Neural cell (in vitro differentiated cells): ENCODE results near the gene SYCE3. TPM values are rescaled to one million over a fixed set of nuclear protein-coding genes. Genes with fewer than 3 reads are reported as not detected.

ENCODE experiments used
- H2AFZ ChIP-seq: fragments of 200-600, 300-800 bp; sonication (generic), shearing (Covaris generic); 2 replicates; pipeline ENCODE4 v1.6.0; 2014; ENCODE audit warnings: low read depth, mild to moderate bottlenecking, antibody characterized with exemption, low read length, moderate library complexity
- H3F3A ChIP-seq: fragments of 200-600 bp; shearing (Covaris generic); 2 replicates; pipeline ENCODE4 v1.6.1; 2016; ENCODE audit warnings: mild to moderate bottlenecking, moderate library complexity, mixed read lengths, antibody characterized with exemption, low read length; ENCODE audit not compliant: insufficient read depth, poor library complexity, severe bottlenecking
- H3K27ac ChIP-seq: fragments of 200-600, 300-800 bp; sonication (generic), shearing (Covaris generic); 2 replicates; pipeline ENCODE4 v1.5.1; 2014; ENCODE audit warnings: mild to moderate bottlenecking, low read length, moderate library complexity
- H3K27me3 ChIP-seq: fragments of 300-800, 200-600 bp; sonication (generic), shearing (Covaris generic); 2 replicates; pipeline ENCODE4 v1.6.0; 2014; ENCODE audit warnings: mild to moderate bottlenecking, low read depth, low read length, moderate library complexity; ENCODE audit not compliant: insufficient read depth
- H3K36me3 ChIP-seq: fragments of 300-800, 200-600 bp; sonication (generic), shearing (Covaris generic); 2 replicates; pipeline ENCODE4 v1.5.1; 2014; ENCODE audit warnings: mild to moderate bottlenecking, antibody characterized with exemption, low read length, moderate library complexity; ENCODE audit not compliant: insufficient read depth
- H3K4me2 ChIP-seq: fragments of 300-800, 200-600 bp; sonication (generic), shearing (Covaris generic); 2 replicates; pipeline ENCODE4 v1.6.0; 2014; ENCODE audit warnings: mild to moderate bottlenecking, low read length
- H3K4me3 ChIP-seq: fragments of 300-800, 200-600 bp; sonication (generic), shearing (Covaris generic); 2 replicates; pipeline ENCODE4 v1.5.1; 2014; ENCODE audit warnings: mild to moderate bottlenecking, low read length, moderate library complexity
- H3K79me2 ChIP-seq: fragments of 200-600 bp; shearing (Covaris generic); replicated peaks from 2 replicates; pipeline ENCODE4 v1.6.0; 2014; ENCODE audit warnings: mild to moderate bottlenecking, low read length, moderate library complexity; ENCODE audit not compliant: insufficient read depth
- H3K9ac ChIP-seq: fragments of 300-800, 200-600 bp; sonication (generic), shearing (Covaris generic); 2 replicates; pipeline ENCODE4 v1.6.1; 2016; ENCODE audit warnings: mild to moderate bottlenecking, low read length, mixed read lengths
- H3K9me2 ChIP-seq: fragments of 200-600 bp; shearing (Covaris generic); 2 replicates; pipeline ENCODE4 v1.6.1; 2016; ENCODE audit warnings: mild to moderate bottlenecking, low read length, mixed read lengths; ENCODE audit not compliant: insufficient read depth
- H3K9me3 ChIP-seq: fragments of 200-600, 300-800 bp; sonication (generic), shearing (Covaris generic); 2 replicates; pipeline ENCODE4 v1.6.1; 2016; ENCODE audit warnings: mild to moderate bottlenecking, mixed run types, low read length, moderate library complexity, mixed read lengths
- H4K20me1 ChIP-seq: fragments of 200-600 bp; shearing (Covaris generic); 2 replicates; pipeline ENCODE4 v1.6.1; 2016; ENCODE audit warnings: mild to moderate bottlenecking, mixed run types; ENCODE audit not compliant: insufficient read depth
- EP300 ChIP-seq: fragments of 450-650 bp; conservative IDR thresholded peaks from 2 replicates; pipeline ENCODE4 v1.6.1; 2014; ENCODE audit warnings: antibody characterized with exemption, mild to moderate bottlenecking, moderate library complexity; ENCODE audit not compliant: poor library complexity, severe bottlenecking
- EZH2 ChIP-seq: fragments of 200-600, 300-800 bp; shearing (Covaris generic), sonication (generic); IDR thresholded peaks from 2 replicates; pipeline ENCODE4 v1.6.1; 2014; ENCODE audit warnings: antibody characterized with exemption, low read length, borderline replicate concordance, mild to moderate bottlenecking; ENCODE audit not compliant: insufficient read depth, poor library complexity, severe bottlenecking
- MXI1 ChIP-seq: fragments of 450-650 bp; conservative IDR thresholded peaks from 2 replicates; pipeline ENCODE4 v1.6.1; 2014; ENCODE audit warnings: antibody characterized with exemption, mild to moderate bottlenecking; ENCODE audit not compliant: poor library complexity, severe bottlenecking
- POLR2AphosphoS5 ChIP-seq: IDR thresholded peaks from 2 replicates; pipeline ENCODE4 v1.6.1; 2012
- RAD21 ChIP-seq: fragments of 450-650 bp; conservative IDR thresholded peaks from 2 replicates; pipeline ENCODE4 v1.6.1; 2014; ENCODE audit warnings: antibody characterized with exemption, mild to moderate bottlenecking, moderate library complexity
- SMC3 ChIP-seq: fragments of 450-650 bp; conservative IDR thresholded peaks from 2 replicates; pipeline ENCODE4 v1.6.1; 2014; ENCODE audit warnings: antibody characterized with exemption, mild to moderate bottlenecking, moderate library complexity; ENCODE audit not compliant: poor library complexity
- TAF1 ChIP-seq: IDR thresholded peaks from 2 replicates; pipeline ENCODE4 v1.6.1; 2012; ENCODE audit warnings: low read depth
- polyA plus RNA-seq: library from polyadenylated mRNA; depleted of rRNA; stranded (reverse); fragments of >200 nt; gene quantifications from 2 replicates; pipeline ENCODE4 v1.2.3, GENCODE V29; 2014
- TF ChIP-seq, protein P1 (sequence below): fragments of 450-650 bp; IDR thresholded peaks from 2 replicates; pipeline ENCODE4 v1.5.1; 2014; ENCODE audit warnings: antibody characterized with exemption, mild to moderate bottlenecking, moderate library complexity; ENCODE audit not compliant: poor library complexity, severe bottlenecking
- TF ChIP-seq, protein P2 (sequence below): IDR thresholded peaks from 2 replicates; pipeline ENCODE4 v1.6.1; 2012; ENCODE audit warnings: borderline replicate concordance

Gene SYCE3
- polyA plus RNA-seq, 1 donor from 2014 or later = not detected

- Histone ChIP-seq H2AFZ (no peak overlapping the region), H3K9ac (no peak overlapping the region), H3K36me3 (no peaks in the 10 kb centered on the region), H4K20me1 (no peaks in the 10 kb centered on the region), H3K79me2 (no peaks in the 10 kb centered on the region), H3F3A (no peaks in the 10 kb centered on the region), H3K27ac (no peak overlapping the region), H3K27me3 (no peaks in the 10 kb centered on the region), H3K4me3 (no peak overlapping the region), H3K4me2 (no peak overlapping the region), H3K9me3 (no peaks in the 10 kb centered on the region), H3K9me2 (no peaks in the 10 kb centered on the region)
- no peak for TF ChIP-seq TAF1
These were observed 10.2 kb upstream of the SYCE3 start for GRCh38 chr22:50572965-50573364.

GRCh38 chr22:50571264-50572175, 8.8 kb upstream of the SYCE3 start:
- H3K9ac ChIP-seq = no peak overlapping the region
- H4K20me1 ChIP-seq = no peaks in the 10 kb centered on the region
- peaks cover 4% of the 10 kb centered on the region for H3K36me3 ChIP-seq
- no peak overlapping the region for H3K4me3 ChIP-seq
- no peaks in the 10 kb centered on the region for H3K9me2 ChIP-seq
- no peaks in the 10 kb centered on the region for H3K9me3 ChIP-seq
- no peak overlapping the region for H2AFZ ChIP-seq
- no peak overlapping the region for H3K4me2 ChIP-seq
- TF ChIP-seq, protein P1, sequence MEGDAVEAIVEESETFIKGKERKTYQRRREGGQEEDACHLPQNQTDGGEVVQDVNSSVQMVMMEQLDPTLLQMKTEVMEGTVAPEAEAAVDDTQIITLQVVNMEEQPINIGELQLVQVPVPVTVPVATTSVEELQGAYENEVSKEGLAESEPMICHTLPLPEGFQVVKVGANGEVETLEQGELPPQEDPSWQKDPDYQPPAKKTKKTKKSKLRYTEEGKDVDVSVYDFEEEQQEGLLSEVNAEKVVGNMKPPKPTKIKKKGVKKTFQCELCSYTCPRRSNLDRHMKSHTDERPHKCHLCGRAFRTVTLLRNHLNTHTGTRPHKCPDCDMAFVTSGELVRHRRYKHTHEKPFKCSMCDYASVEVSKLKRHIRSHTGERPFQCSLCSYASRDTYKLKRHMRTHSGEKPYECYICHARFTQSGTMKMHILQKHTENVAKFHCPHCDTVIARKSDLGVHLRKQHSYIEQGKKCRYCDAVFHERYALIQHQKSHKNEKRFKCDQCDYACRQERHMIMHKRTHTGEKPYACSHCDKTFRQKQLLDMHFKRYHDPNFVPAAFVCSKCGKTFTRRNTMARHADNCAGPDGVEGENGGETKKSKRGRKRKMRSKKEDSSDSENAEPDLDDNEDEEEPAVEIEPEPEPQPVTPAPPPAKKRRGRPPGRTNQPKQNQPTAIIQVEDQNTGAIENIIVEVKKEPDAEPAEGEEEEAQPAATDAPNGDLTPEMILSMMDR = no peak
- no peak for TF ChIP-seq EP300
- no peak for TF ChIP-seq MXI1
- no peak for TF ChIP-seq SMC3
- H3K79me2 ChIP-seq = no peaks in the 10 kb centered on the region
- no peaks in the 10 kb centered on the region for H3F3A ChIP-seq
- H3K27me3 ChIP-seq = no peaks in the 10 kb centered on the region
- no peak overlapping the region for H3K27ac ChIP-seq

DNA sequence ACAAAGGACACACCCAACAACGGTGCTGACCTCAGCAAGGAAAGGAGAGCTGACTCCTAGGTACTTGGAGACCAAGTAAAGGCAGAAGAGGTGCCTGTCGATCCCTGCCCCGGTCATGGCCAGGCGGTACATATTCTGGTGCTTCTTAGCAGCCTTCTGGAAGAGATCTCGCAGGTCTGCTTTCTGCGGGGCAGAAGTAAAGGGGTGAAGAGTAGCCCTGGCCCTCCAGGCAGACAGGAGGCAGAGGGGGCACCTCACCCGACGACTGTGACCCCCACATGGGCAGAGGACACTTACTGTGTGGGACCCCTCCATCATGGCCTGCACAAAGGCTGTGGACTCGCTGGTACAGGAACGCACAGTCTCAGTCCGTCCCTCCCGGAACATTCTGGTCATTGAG, 8.1 kb upstream of the SYCE3 start:
- TF ChIP-seq MXI1 = no peak
- no peak for TF ChIP-seq TAF1
- TF ChIP-seq RAD21 = no peak
- no peak for TF ChIP-seq SMC3
- TF ChIP-seq, protein P1 = no peak
- TF ChIP-seq EP300 = no peak
- no peak for TF ChIP-seq POLR2AphosphoS5
- TF ChIP-seq EZH2 = no peak
- TF ChIP-seq, protein P2, sequence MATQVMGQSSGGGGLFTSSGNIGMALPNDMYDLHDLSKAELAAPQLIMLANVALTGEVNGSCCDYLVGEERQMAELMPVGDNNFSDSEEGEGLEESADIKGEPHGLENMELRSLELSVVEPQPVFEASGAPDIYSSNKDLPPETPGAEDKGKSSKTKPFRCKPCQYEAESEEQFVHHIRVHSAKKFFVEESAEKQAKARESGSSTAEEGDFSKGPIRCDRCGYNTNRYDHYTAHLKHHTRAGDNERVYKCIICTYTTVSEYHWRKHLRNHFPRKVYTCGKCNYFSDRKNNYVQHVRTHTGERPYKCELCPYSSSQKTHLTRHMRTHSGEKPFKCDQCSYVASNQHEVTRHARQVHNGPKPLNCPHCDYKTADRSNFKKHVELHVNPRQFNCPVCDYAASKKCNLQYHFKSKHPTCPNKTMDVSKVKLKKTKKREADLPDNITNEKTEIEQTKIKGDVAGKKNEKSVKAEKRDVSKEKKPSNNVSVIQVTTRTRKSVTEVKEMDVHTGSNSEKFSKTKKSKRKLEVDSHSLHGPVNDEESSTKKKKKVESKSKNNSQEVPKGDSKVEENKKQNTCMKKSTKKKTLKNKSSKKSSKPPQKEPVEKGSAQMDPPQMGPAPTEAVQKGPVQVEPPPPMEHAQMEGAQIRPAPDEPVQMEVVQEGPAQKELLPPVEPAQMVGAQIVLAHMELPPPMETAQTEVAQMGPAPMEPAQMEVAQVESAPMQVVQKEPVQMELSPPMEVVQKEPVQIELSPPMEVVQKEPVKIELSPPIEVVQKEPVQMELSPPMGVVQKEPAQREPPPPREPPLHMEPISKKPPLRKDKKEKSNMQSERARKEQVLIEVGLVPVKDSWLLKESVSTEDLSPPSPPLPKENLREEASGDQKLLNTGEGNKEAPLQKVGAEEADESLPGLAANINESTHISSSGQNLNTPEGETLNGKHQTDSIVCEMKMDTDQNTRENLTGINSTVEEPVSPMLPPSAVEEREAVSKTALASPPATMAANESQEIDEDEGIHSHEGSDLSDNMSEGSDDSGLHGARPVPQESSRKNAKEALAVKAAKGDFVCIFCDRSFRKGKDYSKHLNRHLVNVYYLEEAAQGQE = no peak
- no peak overlapping the region for H3K4me3 ChIP-seq
- H4K20me1 ChIP-seq = no peaks in the 10 kb centered on the region
- no peak overlapping the region for H2AFZ ChIP-seq
- H3K4me2 ChIP-seq = no peak overlapping the region
- H3K36me3 ChIP-seq = peaks cover 4% of the 10 kb centered on the region
- H3K9me3 ChIP-seq = no peaks in the 10 kb centered on the region
- no peaks in the 10 kb centered on the region for H3F3A ChIP-seq
- H3K9me2 ChIP-seq = no peaks in the 10 kb centered on the region
- H3K27ac ChIP-seq = no peak overlapping the region
- no peaks in the 10 kb centered on the region for H3K79me2 ChIP-seq
- H3K27me3 ChIP-seq = no peaks in the 10 kb centered on the region
- no peak overlapping the region for H3K9ac ChIP-seq
